Measurements from ENCODE around the gene MUC2.

The MUC2 gene

GRCh38 chr11:1067812-1068496 lies 6.7 kb upstream of the MUC2 start:
- Mint-ChIP-seq H3K36me3 (ENCODE audit: low read depth) (no peaks in the 10 kb centered on the region), H3K4me1 (ENCODE audit: low read depth) (no peaks in the 10 kb centered on the region), H3K27ac (no peak overlapping the region), H3K27me3 (ENCODE audit: low read depth) (peaks cover 6% of the 10 kb centered on the region), H3K4me3 (no peak overlapping the region), H3K9me3 (no peaks in the 10 kb centered on the region)
- DNase-seq (ENCODE audit: low spot score) = no peak

- H3K36me3 Mint-ChIP-seq (ENCODE audit: low read depth) = no peaks in the 10 kb centered on the region
- no peaks in the 10 kb centered on the region for H3K9me3 Mint-ChIP-seq
- DNase-seq (ENCODE audit: low spot score) = no peak
- H3K27me3 Mint-ChIP-seq (ENCODE audit: low read depth) = peaks cover 6% of the 10 kb centered on the region
- no peaks in the 10 kb centered on the region for H3K4me1 Mint-ChIP-seq (ENCODE audit: low read depth)
- no peak overlapping the region for H3K27ac Mint-ChIP-seq
- no peak overlapping the region for H3K4me3 Mint-ChIP-seq
Measured at GRCh38 chr11:1069740-1070139, 4.9 kb upstream of the MUC2 start.

GRCh38 chr11:1070594-1071462 lies 3.8 kb upstream of the MUC2 start:
- DNase-seq (ENCODE audit: low spot score) = no peak
- no peaks in the 10 kb centered on the region for H3K4me1 Mint-ChIP-seq (ENCODE audit: low read depth)
- H3K27me3 Mint-ChIP-seq (ENCODE audit: low read depth) = peaks cover 2% of the 10 kb centered on the region
- no peak overlapping the region for H3K4me3 Mint-ChIP-seq
- H3K9me3 Mint-ChIP-seq = no peaks in the 10 kb centered on the region
- no peak overlapping the region for H3K27ac Mint-ChIP-seq
- no peaks in the 10 kb centered on the region for H3K36me3 Mint-ChIP-seq (ENCODE audit: low read depth)

GRCh38 chr11:1071571-1072115 lies 3.0 kb upstream of the MUC2 start:
- Mint-ChIP-seq H3K9me3 (no peaks in the 10 kb centered on the region), H3K36me3 (ENCODE audit: low read depth) (no peaks in the 10 kb centered on the region), H3K27me3 (ENCODE audit: low read depth) (peaks cover under 1% of the 10 kb centered on the region), H3K4me3 (no peak overlapping the region), H3K27ac (no peak overlapping the region), H3K4me1 (ENCODE audit: low read depth) (no peaks in the 10 kb centered on the region)
- DNase-seq (ENCODE audit: low spot score) = no peak

- no peaks in the 10 kb centered on the region for H3K36me3 Mint-ChIP-seq (ENCODE audit: low read depth)
- H3K4me1 Mint-ChIP-seq (ENCODE audit: low read depth) = no peaks in the 10 kb centered on the region
- H3K27me3 Mint-ChIP-seq (ENCODE audit: low read depth) = no peaks in the 10 kb centered on the region
- no peaks in the 10 kb centered on the region for H3K9me3 Mint-ChIP-seq
- no peak overlapping the region for H3K4me3 Mint-ChIP-seq
- DNase-seq (ENCODE audit: low spot score) = no peak
- no peak overlapping the region for H3K27ac Mint-ChIP-seq
Measured at GRCh38 chr11:1072116-1072820, 2.4 kb upstream of the MUC2 start.

GRCh38 chr11:1072821-1073231 lies 1.8 kb upstream of the MUC2 start:
- no peaks in the 10 kb centered on the region for H3K27me3 Mint-ChIP-seq (ENCODE audit: low read depth)

GRCh38 chr11:1073261-1073724 lies 1.4 kb upstream of the MUC2 start:
- Mint-ChIP-seq H3K9me3 (no peaks in the 10 kb centered on the region), H3K4me3 (no peak overlapping the region), H3K27ac (no peak overlapping the region), H3K36me3 (ENCODE audit: low read depth) (no peaks in the 10 kb centered on the region), H3K4me1 (ENCODE audit: low read depth) (no peaks in the 10 kb centered on the region), H3K27me3 (ENCODE audit: low read depth) (no peaks in the 10 kb centered on the region)
- no peak for DNase-seq (ENCODE audit: low spot score)

More at GRCh38 chr11:1072821-1073231, 1.8 kb upstream of the MUC2 start:
- Mint-ChIP-seq H3K36me3 (ENCODE audit: low read depth) (no peaks in the 10 kb centered on the region), H3K4me1 (ENCODE audit: low read depth) (no peaks in the 10 kb centered on the region), H3K9me3 (no peaks in the 10 kb centered on the region), H3K4me3 (no peak overlapping the region), H3K27ac (no peak overlapping the region)
- no peak for DNase-seq (ENCODE audit: low spot score)

GRCh38 chr11:1073851-1074243 lies 827 bp upstream of the MUC2 start:
- Mint-ChIP-seq H3K36me3 (ENCODE audit: low read depth) (no peaks in the 10 kb centered on the region), H3K9me3 (no peaks in the 10 kb centered on the region), H3K27ac (no peak overlapping the region), H3K27me3 (ENCODE audit: low read depth) (no peaks in the 10 kb centered on the region), H3K4me3 (no peak overlapping the region), H3K4me1 (ENCODE audit: low read depth) (no peaks in the 10 kb centered on the region)
- no peak for DNase-seq (ENCODE audit: low spot score)

GRCh38 chr11:1075341-1075911 lies 752 bp downstream of the MUC2 start:
- no peaks in the 10 kb centered on the region for H3K27me3 Mint-ChIP-seq (ENCODE audit: low read depth)
- DNase-seq (ENCODE audit: low spot score) = no peak
- no peak overlapping the region for H3K27ac Mint-ChIP-seq
- H3K36me3 Mint-ChIP-seq (ENCODE audit: low read depth) = no peaks in the 10 kb centered on the region
- H3K9me3 Mint-ChIP-seq = no peaks in the 10 kb centered on the region
- no peak overlapping the region for H3K4me3 Mint-ChIP-seq
- no peaks in the 10 kb centered on the region for H3K4me1 Mint-ChIP-seq (ENCODE audit: low read depth)

GRCh38 chr11:1076061-1076665 lies 1.5 kb downstream of the MUC2 start:
- Mint-ChIP-seq H3K27me3 (ENCODE audit: low read depth) (no peaks in the 10 kb centered on the region), H3K4me1 (ENCODE audit: low read depth) (no peaks in the 10 kb centered on the region), H3K36me3 (ENCODE audit: low read depth) (no peaks in the 10 kb centered on the region), H3K4me3 (no peak overlapping the region), H3K9me3 (no peaks in the 10 kb centered on the region), H3K27ac (no peak overlapping the region)
- no peak for DNase-seq (ENCODE audit: low spot score)

- H3K27ac Mint-ChIP-seq = no peak overlapping the region
- DNase-seq (ENCODE audit: low spot score) = no peak
- no peaks in the 10 kb centered on the region for H3K36me3 Mint-ChIP-seq (ENCODE audit: low read depth)
- H3K4me3 Mint-ChIP-seq = no peak overlapping the region
- H3K27me3 Mint-ChIP-seq (ENCODE audit: low read depth) = no peaks in the 10 kb centered on the region
- H3K4me1 Mint-ChIP-seq (ENCODE audit: low read depth) = no peaks in the 10 kb centered on the region
- no peaks in the 10 kb centered on the region for H3K9me3 Mint-ChIP-seq
Measured at GRCh38 chr11:1077033-1077416, 2.4 kb downstream of the MUC2 start.

GRCh38 chr11:1077417-1078119 lies 2.9 kb downstream of the MUC2 start:
- no peaks in the 10 kb centered on the region for H3K27me3 Mint-ChIP-seq (ENCODE audit: low read depth)
- DNase-seq (ENCODE audit: low spot score) = no peak
- no peaks in the 10 kb centered on the region for H3K36me3 Mint-ChIP-seq (ENCODE audit: low read depth)
- no peak overlapping the region for H3K4me3 Mint-ChIP-seq
- no peaks in the 10 kb centered on the region for H3K9me3 Mint-ChIP-seq
- H3K27ac Mint-ChIP-seq = no peak overlapping the region
- no peaks in the 10 kb centered on the region for H3K4me1 Mint-ChIP-seq (ENCODE audit: low read depth)

GRCh38 chr11:1078191-1078601 lies 3.5 kb downstream of the MUC2 start:
- no peaks in the 10 kb centered on the region for H3K4me1 Mint-ChIP-seq (ENCODE audit: low read depth)
- no peak overlapping the region for H3K4me3 Mint-ChIP-seq
- no peaks in the 10 kb centered on the region for H3K9me3 Mint-ChIP-seq
- no peak overlapping the region for H3K27ac Mint-ChIP-seq
- H3K27me3 Mint-ChIP-seq (ENCODE audit: low read depth) = no peaks in the 10 kb centered on the region
- no peaks in the 10 kb centered on the region for H3K36me3 Mint-ChIP-seq (ENCODE audit: low read depth)
- DNase-seq (ENCODE audit: low spot score) = no peak

Measured in T-helper 2 cell treated with Interferon-gamma antibody and Interleukin-4, amounts not matched to agents 5 μg/mL and 100 μg/mL, for 36 hours (primary cell).